Loucy (cell line): Measurements from ENCODE around the gene P2RX3.

Experiments used
- H2AFZ ChIP-seq: fragments of 200-600 bp; sonication (generic); 2 replicates; pipeline ENCODE4 v1.6.0; 2016; ENCODE audit warnings: antibody characterized with exemption, mild to moderate bottlenecking, low read length, moderate library complexity
- H3F3A ChIP-seq: fragments of 200-600 bp; 2 replicates; pipeline ENCODE4 v1.6.0; 2016; ENCODE audit warnings: antibody characterized with exemption, low read depth, mild to moderate bottlenecking
- H3K27me3 ChIP-seq: fragments of 200-600 bp; sonication (generic); 2 replicates; pipeline ENCODE4 v1.6.1; 2014; ENCODE audit warnings: low read length, mild to moderate bottlenecking; ENCODE audit not compliant: insufficient read depth, poor library complexity, severe bottlenecking
- H3K36me3 ChIP-seq: fragments of 200-600 bp; sonication (generic); 2 replicates; pipeline ENCODE4 v1.6.1; 2016; ENCODE audit warnings: low read length; ENCODE audit not compliant: insufficient read depth
- H3K4me1 ChIP-seq: fragments of 200-600 bp; sonication (generic); 2 replicates; pipeline ENCODE4 v1.5.1; 2014; ENCODE audit warnings: low read length, mild to moderate bottlenecking; ENCODE audit not compliant: insufficient read depth, poor library complexity, severe bottlenecking
- H3K4me2 ChIP-seq: fragments of 200-600 bp; sonication (generic); 2 replicates; pipeline ENCODE4 v1.6.0; 2014; ENCODE audit warnings: antibody characterized with exemption, low read length, low read depth, mild to moderate bottlenecking; ENCODE audit not compliant: poor library complexity, severe bottlenecking
- H3K4me3 ChIP-seq: fragments of 200-600 bp; sonication (generic); 2 replicates; pipeline ENCODE4 v1.5.1; 2014; ENCODE audit warnings: low read length, mild to moderate bottlenecking, mixed read lengths; ENCODE audit not compliant: poor library complexity, severe bottlenecking
- H3K79me2 ChIP-seq: fragments of 200-600 bp; sonication (generic); 2 replicates; pipeline ENCODE4 v1.6.1; 2014; ENCODE audit warnings: low read length; ENCODE audit not compliant: insufficient read depth
- H3K9ac ChIP-seq: fragments of 200-600 bp; sonication (generic); 2 replicates; pipeline ENCODE4 v1.6.0; 2014; ENCODE audit warnings: mild to moderate bottlenecking, low read depth, low read length, moderate library complexity; ENCODE audit not compliant: poor library complexity, severe bottlenecking
- H3K9me2 ChIP-seq: fragments of 200-600 bp; sonication (generic); replicated peaks from 2 replicates; pipeline ENCODE4 v1.6.1; 2016; ENCODE audit warnings: low read depth, low read length, mixed read lengths
- H3K9me3 ChIP-seq: fragments of 200-600 bp; sonication (generic); 2 replicates; pipeline ENCODE4 v1.6.1; 2014; ENCODE audit warnings: mild to moderate bottlenecking, antibody characterized with exemption, low read length, low read depth; ENCODE audit not compliant: insufficient read depth
- H4K20me1 ChIP-seq: fragments of 200-600 bp; sonication (generic); 2 replicates; pipeline ENCODE4 v1.6.0; 2014; ENCODE audit warnings: antibody characterized with exemption, low read length, mild to moderate bottlenecking; ENCODE audit not compliant: insufficient read depth, poor library complexity, severe bottlenecking
- CTCF ChIP-seq: fragments of 200-600 bp; sonication (generic); conservative IDR thresholded peaks from 2 replicates; pipeline ENCODE4 v1.5.1; 2014; ENCODE audit warnings: mild to moderate bottlenecking, antibody characterized with exemption, low read length
- EZH2phosphoT487 ChIP-seq: fragments of 200-600 bp; IDR thresholded peaks from 2 replicates; pipeline ENCODE4 v1.6.1; 2018; ENCODE audit warnings: antibody characterized with exemption, mild to moderate bottlenecking, moderate library complexity, borderline replicate concordance

P2RX3 gene

GRCh38 chr11:57387289-57388030, 49.3 kb downstream of the P2RX3 start:
- Histone ChIP-seq H3K36me3 (no peaks in the 10 kb centered on the region), H3F3A (no peaks in the 10 kb centered on the region), H3K9ac (no peak overlapping the region), H3K27me3 (no peaks in the 10 kb centered on the region), H3K9me3 (no peaks in the 10 kb centered on the region), H2AFZ (no peak overlapping the region), H3K79me2 (no peaks in the 10 kb centered on the region), H3K4me2 (no peak overlapping the region), H3K4me1 (peaks cover 11% of the 10 kb centered on the region), H4K20me1 (no peaks in the 10 kb centered on the region), H3K9me2 (no peaks in the 10 kb centered on the region), H3K4me3 (no peak overlapping the region)
- TF ChIP-seq CTCF (peak; percentile 38), EZH2phosphoT487 (no peak)

- no peaks in the 10 kb centered on the region for H3F3A ChIP-seq
- no peak for TF ChIP-seq CTCF
- no peak for TF ChIP-seq EZH2phosphoT487
- no peak within 1 kb of the TSS for H2AFZ ChIP-seq
- H3K36me3 ChIP-seq, result no peaks in the 10 kb centered on the region
- no peaks in the 10 kb centered on the region for H3K9me3 ChIP-seq
- no peak within 1 kb of the TSS for H3K9ac ChIP-seq
- H3K4me1 ChIP-seq, result peaks cover 15% of the 10 kb centered on the region
- no peaks in the 10 kb centered on the region for H3K27me3 ChIP-seq
- H3K4me3 ChIP-seq, result no peak within 1 kb of the TSS
- H4K20me1 ChIP-seq, result no peaks in the 10 kb centered on the region
- H3K79me2 ChIP-seq, result no peaks in the 10 kb centered on the region
- no peaks in the 10 kb centered on the region for H3K9me2 ChIP-seq
- no peak within 1 kb of the TSS for H3K4me2 ChIP-seq
Measured at GRCh38 chr11:57390535-57390934, 52.4 kb downstream of the P2RX3 start, which contains the start of gene PRG2. Gene PRG2, minus strand, starts transcription at chr11:57390650. Its CDS starts 706 bp downstream, at chr11:57389944.

- Histone ChIP-seq H3K79me2 (no peaks in the 10 kb centered on the region), H3K9me2 (no peaks in the 10 kb centered on the region), H3F3A (no peaks in the 10 kb centered on the region), H3K9me3 (no peaks in the 10 kb centered on the region), H3K36me3 (no peaks in the 10 kb centered on the region), H2AFZ (no peak overlapping the region), H3K4me2 (no peak overlapping the region), H4K20me1 (no peaks in the 10 kb centered on the region), H3K4me1 (peaks cover 15% of the 10 kb centered on the region), H3K27me3 (no peaks in the 10 kb centered on the region), H3K4me3 (no peak overlapping the region), H3K9ac (no peak overlapping the region)
- no peak for TF ChIP-seq EZH2phosphoT487
- TF ChIP-seq CTCF, result no peak
Measured at GRCh38 chr11:57391111-57391510, 53.0 kb downstream of the P2RX3 start.
